Esophagus squamous epithelium (tissue), 5 donors: ENCODE data around the gene LDLRAD2. TPM values are rescaled to one million over a fixed set of nuclear protein-coding genes. Genes with fewer than 3 reads are reported as not detected.
"Not testable (repeated sequence)": the region's sequence is repeated elsewhere in the genome, so short reads cannot be mapped to it uniquely, and the experiment has no call there.

Experiments used
- DNase-seq: peaks from one replicate; lab custom pipeline; 2025; lab: John Stamatoyannopoulos, UW
- H3K27ac ChIP-seq, 4 donors: fragments of 200-600 bp; sonication (generic); one replicate each; pipeline ENCODE4 v1.5.1; 2016 to 2019; ENCODE audit warnings: mild to moderate bottlenecking in 1 of 4
- H3K27me3 ChIP-seq, 4 donors: fragments of 200-600 bp; sonication (generic); 1 replicate in 3 of 4; 2 replicates in 1 of 4; pipeline versions ENCODE4 v1.5.1 to v1.6.0; 2017 to 2021; ENCODE audit warnings: antibody characterized with exemption in 1 of 4
- H3K36me3 ChIP-seq, 3 donors: fragments of 200-600 bp; sonication (generic); one replicate each; pipeline ENCODE4 v1.5.1; 2016 to 2019
- H3K4me1 ChIP-seq, 3 donors: fragments of 200-600 bp; sonication (generic); one replicate each; pipeline ENCODE4 v1.5.1; 2017 to 2019
- H3K4me3 ChIP-seq, 4 donors: fragments of 200-600 bp; sonication (generic); 1 replicate in 3 of 4; 2 replicates in 1 of 4; pipeline ENCODE4 v1.5.1; 2016 to 2019; ENCODE audit warnings: mild to moderate bottlenecking in 2 of 4, moderate library complexity in 1 of 4
- H3K9me3 ChIP-seq, 3 donors: fragments of 200-600 bp; sonication (generic); one replicate each; pipeline ENCODE4 v1.5.1; 2016 to 2019
- POLR2A ChIP-seq, 4 donors: fragments of 450-650 bp; IDR thresholded peaks; one replicate each; pipeline ENCODE4 v1.6.1; 2017; ENCODE audit warnings: antibody characterized with exemption in 4 of 4, mild to moderate bottlenecking in 4 of 4, moderate library complexity in 3 of 4
- WGBS, 2 donors: methylation state at CpG; one replicate each; pipeline ENCODE4 v1.1.5; 2018; 5-methylcytosine and 5-hydroxymethylcytosine counted together
- intact Hi-C: fragments of 100-400 bp; cut with DNase I; formaldehyde crosslinking; loops from one replicate; pipeline ENCODE4 v1.15.0; 2022
- total RNA-seq, 4 donors: library from RNA; depleted of rRNA; stranded (reverse); fragments of >200 nt; gene quantifications; one replicate each; pipeline ENCODE4 v1.1.0, GENCODE V29; 2016
- TF ChIP-seq, protein P1 (sequence below), 6 experiments: fragments of 450-650 bp in 4 of 6; fragments of 200-600 bp in 2 of 6; sonication (generic) in 2 of 6; IDR thresholded peaks; one replicate each; pipeline ENCODE4 v1.5.1; 2016 to 2019; ENCODE audit warnings: antibody characterized with exemption in 6 of 6, mild to moderate bottlenecking in 4 of 6, moderate library complexity in 4 of 6
- donor health status: DM: yes; HTN: yes; CAD: no.

Gene LDLRAD2, protein sequence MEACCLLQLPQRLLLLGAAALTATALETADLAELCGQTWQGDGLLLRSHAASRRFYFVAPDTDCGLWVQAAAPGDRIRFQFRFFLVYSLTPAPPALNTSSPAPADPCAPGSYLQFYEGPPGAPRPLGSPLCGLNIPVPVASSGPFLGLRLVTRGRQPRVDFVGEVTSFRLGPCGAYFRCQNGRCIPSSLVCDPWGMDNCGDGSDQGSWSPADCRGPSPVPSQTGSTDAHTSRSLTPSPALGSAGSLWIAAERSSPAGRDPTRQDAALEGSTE
- total RNA-seq = not detected

DNA sequence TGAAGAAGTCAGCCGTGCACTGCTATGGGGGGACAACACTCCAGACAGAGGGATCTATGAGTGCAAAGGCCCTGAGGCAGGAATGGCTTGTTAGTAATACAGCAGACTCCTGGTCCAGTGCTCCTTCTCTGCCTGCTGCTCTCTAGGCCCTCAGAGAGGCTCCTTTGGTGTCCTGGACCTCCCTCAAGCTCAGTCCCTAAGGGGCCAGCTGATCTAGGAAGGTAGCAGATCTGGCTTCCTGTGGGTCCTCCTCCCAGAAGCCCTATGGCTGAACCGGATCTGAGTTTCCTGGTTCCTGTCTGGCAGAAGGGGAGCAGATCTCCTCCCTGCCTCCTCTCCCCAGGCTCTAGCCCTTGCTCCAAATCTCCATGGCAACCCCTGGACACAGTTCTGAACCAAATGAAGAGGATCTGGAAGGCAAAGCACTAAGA, at the start of gene LDLRAD2:
LDLRAD2 (plus strand) TSS at position 391 of the 431 bp plus-strand sequence. CDS start 187 bp downstream, outside the sequence.
- intact Hi-C loops = no loop called here
- DNase-seq = no peak
- Histone ChIP-seq H3K4me1 (peaks cover 0 to 19% (median 5%) of the 10 kb centered on the region in 3 donors), H3K36me3 (no peaks in the 10 kb centered on the region), H3K27me3 (peaks cover 0 to 15% (median 1%) of the 10 kb centered on the region in 4 donors), H3K4me3 (no peak within 1 kb of the TSS), H3K9me3 (no peaks in the 10 kb centered on the region), H3K27ac (no peak within 1 kb of the TSS)
- TF ChIP-seq, protein P1, sequence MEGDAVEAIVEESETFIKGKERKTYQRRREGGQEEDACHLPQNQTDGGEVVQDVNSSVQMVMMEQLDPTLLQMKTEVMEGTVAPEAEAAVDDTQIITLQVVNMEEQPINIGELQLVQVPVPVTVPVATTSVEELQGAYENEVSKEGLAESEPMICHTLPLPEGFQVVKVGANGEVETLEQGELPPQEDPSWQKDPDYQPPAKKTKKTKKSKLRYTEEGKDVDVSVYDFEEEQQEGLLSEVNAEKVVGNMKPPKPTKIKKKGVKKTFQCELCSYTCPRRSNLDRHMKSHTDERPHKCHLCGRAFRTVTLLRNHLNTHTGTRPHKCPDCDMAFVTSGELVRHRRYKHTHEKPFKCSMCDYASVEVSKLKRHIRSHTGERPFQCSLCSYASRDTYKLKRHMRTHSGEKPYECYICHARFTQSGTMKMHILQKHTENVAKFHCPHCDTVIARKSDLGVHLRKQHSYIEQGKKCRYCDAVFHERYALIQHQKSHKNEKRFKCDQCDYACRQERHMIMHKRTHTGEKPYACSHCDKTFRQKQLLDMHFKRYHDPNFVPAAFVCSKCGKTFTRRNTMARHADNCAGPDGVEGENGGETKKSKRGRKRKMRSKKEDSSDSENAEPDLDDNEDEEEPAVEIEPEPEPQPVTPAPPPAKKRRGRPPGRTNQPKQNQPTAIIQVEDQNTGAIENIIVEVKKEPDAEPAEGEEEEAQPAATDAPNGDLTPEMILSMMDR (IDR thresholded peaks at IDR 0.05) = no peak
- TF ChIP-seq POLR2A (IDR thresholded peaks at IDR 0.05) = no peak
- 56 to 78% methylated on average over 1 to 2 of the region's 2 CpGs for WGBS, 2 donors

DNA sequence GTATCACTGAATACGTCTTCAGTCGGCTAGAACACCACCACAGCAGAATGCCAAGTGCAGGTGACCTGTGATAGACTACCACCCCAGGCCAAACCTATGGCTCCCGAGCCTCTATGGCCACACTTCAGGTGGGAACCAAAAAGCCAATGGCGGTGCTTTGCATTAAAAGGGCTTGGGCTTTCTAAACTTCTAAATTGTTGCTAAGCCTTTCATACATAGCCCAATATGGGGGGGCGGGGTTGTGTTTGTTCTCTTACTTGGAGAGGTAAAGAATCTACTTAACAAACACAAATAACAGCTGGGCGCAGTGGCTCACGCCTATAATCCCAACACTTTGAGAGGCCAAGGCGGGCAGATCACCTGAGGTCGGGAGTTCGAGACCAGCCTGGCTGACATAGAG, 48.8 kb upstream of the LDLRAD2 start:
- Histone ChIP-seq H3K27ac (peak overlapping the region in 3 of 4 donors; percentile 5 to 79 (median 77)), H3K27me3 (no peaks in the 10 kb centered on the region), H3K4me1 (peaks cover 10 to 80% (median 40%) of the 10 kb centered on the region in 3 donors), H3K36me3 (no peaks in the 10 kb centered on the region), H3K4me3 (no peak overlapping the region), H3K9me3 (no peaks in the 10 kb centered on the region)
- intact Hi-C loops = no loop called here
- 85 to 91% methylated on average over 9 to 10 of the region's 10 CpGs for WGBS, 2 donors
- no peak for DNase-seq
- TF ChIP-seq, protein P1 (IDR thresholded peaks at IDR 0.05) = no peak
- no peak for TF ChIP-seq POLR2A (IDR thresholded peaks at IDR 0.05)

DNA sequence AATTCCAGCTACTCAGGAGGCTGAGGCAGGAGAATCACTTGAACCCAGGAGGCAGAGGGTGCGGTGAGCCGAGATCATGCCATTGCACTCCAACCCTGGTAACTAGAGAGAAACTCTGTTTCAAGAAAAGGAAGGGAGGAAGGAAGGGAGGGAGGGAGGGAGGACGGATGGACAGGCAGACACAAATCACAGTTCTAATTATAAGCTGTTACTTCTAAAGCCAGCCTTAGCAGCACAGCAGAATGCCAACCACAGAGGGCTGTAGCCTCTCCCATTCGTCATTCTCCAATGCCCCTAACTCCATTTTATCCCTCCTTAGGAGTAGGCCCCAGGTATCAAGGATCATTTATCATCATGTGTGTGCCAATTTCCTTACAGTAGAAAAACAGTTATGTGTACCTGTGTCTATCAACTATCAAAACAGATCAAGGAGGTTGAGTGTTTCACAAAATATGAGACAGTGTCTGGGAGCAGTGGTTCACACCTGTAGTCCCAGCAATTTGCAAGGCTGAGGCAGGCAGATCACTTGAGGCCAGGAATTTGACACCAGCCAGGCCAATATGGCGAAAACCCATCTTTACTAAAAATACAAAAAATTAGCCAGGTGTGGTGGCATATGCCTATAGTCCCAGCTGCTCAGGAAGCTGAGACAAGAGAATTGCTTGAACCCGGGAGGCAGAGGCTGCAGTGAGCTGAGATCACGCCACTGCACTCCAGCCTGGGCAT, 48.2 kb upstream of the LDLRAD2 start:
- intact Hi-C loops = no loop called here
- 69% methylated on average over 7 of the region's 7 CpGs for WGBS, 2 donors
- no peak for DNase-seq
- Histone ChIP-seq H3K4me1 (peaks cover 15 to 82% (median 44%) of the 10 kb centered on the region in 3 donors), H3K36me3 (no peaks in the 10 kb centered on the region), H3K27me3 (no peaks in the 10 kb centered on the region), H3K4me3 (no peak overlapping the region), H3K9me3 (no peaks in the 10 kb centered on the region), H3K27ac (peak overlapping the region; percentile 5 to 79 (median 66))
- no peak for TF ChIP-seq POLR2A (IDR thresholded peaks at IDR 0.05)

DNA sequence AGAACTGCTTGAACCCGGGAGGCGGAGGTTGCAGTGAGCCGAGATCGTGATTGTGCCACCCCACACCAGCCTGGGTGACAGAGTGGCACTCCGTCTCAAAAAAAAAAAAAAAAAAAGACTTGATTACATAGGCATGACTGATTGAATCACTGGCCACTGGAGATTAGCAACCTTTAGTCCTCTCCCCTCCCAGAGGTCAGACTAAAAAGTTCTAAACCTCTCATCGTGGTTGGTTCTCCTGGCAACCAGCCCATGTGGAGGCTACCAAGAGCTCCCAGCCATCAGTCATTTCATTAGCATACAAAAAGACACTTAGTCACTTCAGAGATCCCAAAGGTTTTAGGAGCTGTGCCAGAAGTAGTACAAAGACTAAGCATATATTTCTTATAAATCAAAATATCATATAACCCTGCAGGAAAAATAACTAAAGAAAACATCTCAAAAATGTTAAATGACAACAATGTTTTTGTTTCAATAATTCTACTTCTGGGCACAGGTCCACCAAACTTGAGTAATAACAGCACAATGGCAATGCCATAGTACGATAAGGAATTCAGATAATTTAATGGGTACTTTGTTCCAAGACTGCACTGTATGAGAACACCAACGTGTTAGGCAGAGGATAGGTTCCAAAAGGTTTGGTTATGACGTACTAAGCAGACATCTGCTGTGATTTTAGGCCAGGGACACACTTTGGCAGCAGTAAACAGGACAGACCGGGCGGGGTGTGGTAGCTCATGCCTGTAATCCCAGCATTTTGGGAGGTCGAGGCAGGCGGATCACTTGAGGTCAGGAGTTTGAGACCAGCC, 47.2 kb upstream of the LDLRAD2 start:
- H3K4me3 ChIP-seq = no peak overlapping the region
- intact Hi-C loops = no loop called here
- no peak for DNase-seq
- H3K27ac ChIP-seq = peak overlapping the region; percentile 66 to 79 (median 72)
- no peaks in the 10 kb centered on the region for H3K9me3 ChIP-seq
- no peaks in the 10 kb centered on the region for H3K36me3 ChIP-seq
- H3K4me1 ChIP-seq = peaks cover 15 to 76% (median 39%) of the 10 kb centered on the region in 3 donors
- H3K27me3 ChIP-seq = no peaks in the 10 kb centered on the region
- TF ChIP-seq POLR2A (IDR thresholded peaks at IDR 0.05) = no peak
- TF ChIP-seq, protein P1 (IDR thresholded peaks at IDR 0.05) = no peak
- 26 to 46% methylated on average over 13 of the region's 13 CpGs for WGBS, 2 donors

DNA sequence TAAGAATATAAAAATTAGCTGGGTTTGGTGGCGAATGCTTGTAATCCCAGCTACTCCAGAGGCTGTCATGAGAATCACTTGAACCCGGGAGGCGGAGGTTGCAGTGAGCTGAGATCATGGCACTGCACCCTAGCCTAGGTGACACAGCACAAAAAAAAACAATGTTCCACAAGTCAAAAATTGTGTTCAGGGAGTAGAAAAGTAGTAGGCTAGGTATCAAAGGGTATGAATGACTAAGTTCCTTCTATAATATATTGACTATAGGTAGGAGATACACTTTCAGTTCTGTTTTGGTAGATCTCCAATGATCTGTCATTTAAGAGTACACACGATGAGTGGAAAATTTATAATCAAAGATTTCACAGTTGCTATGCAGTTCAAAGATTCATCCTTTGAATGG, 45.9 kb upstream of the LDLRAD2 start:
- intact Hi-C loops = no loop called here
- H3K9me3 ChIP-seq = no peaks in the 10 kb centered on the region
- WGBS, 2 donors = 86 to 88% methylated on average over 4 of the region's 4 CpGs
- no peaks in the 10 kb centered on the region for H3K36me3 ChIP-seq
- no peak for TF ChIP-seq POLR2A (IDR thresholded peaks at IDR 0.05)
- TF ChIP-seq, protein P1 (IDR thresholded peaks at IDR 0.05) = no peak
- H3K27me3 ChIP-seq = no peaks in the 10 kb centered on the region
- no peak for DNase-seq
- H3K4me3 ChIP-seq = no peak overlapping the region
- H3K4me1 ChIP-seq = peaks cover 15 to 72% (median 39%) of the 10 kb centered on the region in 3 donors
- peak overlapping the region in 1 of 4 donors; percentile 79 for H3K27ac ChIP-seq

DNA sequence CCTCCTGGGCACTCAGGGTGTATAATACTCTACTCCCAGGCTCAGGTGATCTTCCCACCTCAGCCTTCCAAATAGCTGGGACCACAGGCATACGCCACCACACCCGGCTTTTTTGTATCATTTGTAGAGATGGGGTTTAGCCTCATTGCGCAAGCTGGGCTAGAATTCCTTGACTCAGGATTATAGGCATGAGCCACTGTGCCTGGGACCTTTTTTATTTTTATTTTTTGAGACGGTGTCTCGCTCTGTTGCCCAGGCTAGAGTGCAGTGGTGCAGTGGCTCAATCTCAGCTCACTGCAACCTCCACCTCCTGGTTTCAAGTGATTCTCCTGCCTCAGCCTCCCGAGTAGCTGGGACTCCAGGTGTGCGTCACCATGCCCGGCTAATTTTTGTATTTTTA, 45.0 kb upstream of the LDLRAD2 start:
- H3K4me3 ChIP-seq = not testable (repeated sequence)
- peaks cover 15 to 63% (median 39%) of the 10 kb centered on the region in 3 donors for H3K4me1 ChIP-seq
- 83 to 84% methylated on average over 8 of the region's 8 CpGs for WGBS, 2 donors

More for the DNA sequence above, 45.0 kb upstream of the LDLRAD2 start:
- H3K9me3 ChIP-seq, H3K27me3 ChIP-seq, H3K36me3 ChIP-seq, intact Hi-C loops, H3K27ac ChIP-seq, DNase-seq: not testable (repeated sequence)
